ENCODE results near the gene SLIT1. TPM values are rescaled to one million over a fixed set of nuclear protein-coding genes. Genes with fewer than 3 reads are reported as not detected.
A peak's percentile ranks its signal among the peaks of the same experiment; 100 is the strongest.

SLIT1 gene
- total RNA-seq, 6 experiments from 2014 or later, result 0.04 to 0.29 (median 0.12) TPM; not detected in 1

- Histone ChIP-seq H3K4me3 (no peak overlapping the region), H3K36me3 (no peaks in the 10 kb centered on the region), H3K9me3 (no peaks in the 10 kb centered on the region), H3K27me3 (no peaks in the 10 kb centered on the region), H3K27ac (no peak overlapping the region), H3K4me1 (no peaks in the 10 kb centered on the region)
- intact Hi-C loops (cut with DNase I), result no loop called here
- whole genome bisulfite sequencing (ENCODE audit: insufficient coverage, low coverage, low lambda C conversion rate, missing lambda C conversion rate), result 53% methylated on average over 5 of the region's 5 CpGs
- TF ChIP-seq CTCF (IDR thresholded peaks at IDR 0.05) (no peak), POLR2A (IDR thresholded peaks at IDR 0.05) (no peak)
- no peak for ATAC-seq
- DNase-seq, result no peak
These were observed 7.7 kb downstream of the SLIT1 start for GRCh38 chr10:97178074-97178473.

GRCh38 chr10:97176226-97176625 is 9.5 kb downstream of the SLIT1 start:
- Histone ChIP-seq H3K36me3 (no peaks in the 10 kb centered on the region), H3K4me1 (no peaks in the 10 kb centered on the region), H3K4me3 (no peak overlapping the region), H3K9me3 (no peaks in the 10 kb centered on the region), H3K27me3 (no peaks in the 10 kb centered on the region), H3K27ac (no peak overlapping the region)
- ATAC-seq (no peak), DNase-seq (peak in 1 of 3 donors; percentile 14)
- WGBS (ENCODE audit: insufficient coverage, low coverage, low lambda C conversion rate, missing lambda C conversion rate), result 50% methylated on average over 2 of the region's 5 CpGs
- intact Hi-C loops (cut with DNase I), result no loop called here
- TF ChIP-seq CTCF (IDR thresholded peaks at IDR 0.05), result no peak
- TF ChIP-seq POLR2A (IDR thresholded peaks at IDR 0.05), result no peak

GRCh38 chr10:97175586-97175985 is 10.2 kb downstream of the SLIT1 start:
- Histone ChIP-seq H3K9me3 (no peaks in the 10 kb centered on the region), H3K27me3 (no peaks in the 10 kb centered on the region), H3K4me1 (no peaks in the 10 kb centered on the region), H3K27ac (no peak overlapping the region), H3K4me3 (no peak overlapping the region), H3K36me3 (no peaks in the 10 kb centered on the region)
- intact Hi-C loops (cut with DNase I), result no loop called here
- ATAC-seq, result peak in 1 of 4 donors; percentile 14
- WGBS (ENCODE audit: insufficient coverage, low coverage, low lambda C conversion rate, missing lambda C conversion rate), result 94% methylated on average over 3 of the region's 4 CpGs
- peak in 1 of 3 donors; percentile 32 for DNase-seq
- TF ChIP-seq CTCF (IDR thresholded peaks at IDR 0.05) (no peak), POLR2A (IDR thresholded peaks at IDR 0.05) (no peak)

DNA sequence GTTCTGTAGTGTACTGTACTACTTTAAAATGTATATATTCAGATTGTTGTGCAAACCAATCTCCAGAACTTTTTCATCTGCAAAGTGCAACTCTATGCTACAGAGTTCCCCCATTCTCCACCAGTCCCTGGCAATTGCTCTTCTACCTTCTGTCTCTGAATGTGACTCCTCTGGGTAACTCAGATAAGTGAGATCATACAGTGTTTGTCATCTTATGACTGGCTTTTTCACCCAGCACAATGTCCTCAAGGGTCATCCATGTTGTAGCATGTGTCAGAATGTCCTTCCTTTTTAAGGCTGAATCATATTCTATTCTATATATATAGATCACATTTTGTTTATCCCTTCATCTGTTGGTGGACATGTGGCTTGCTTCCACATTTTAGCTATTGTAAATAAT is 10.8 kb downstream of the SLIT1 start:
- no peaks in the 10 kb centered on the region for H3K27me3 ChIP-seq
- no peaks in the 10 kb centered on the region for H3K4me1 ChIP-seq
- no peaks in the 10 kb centered on the region for H3K9me3 ChIP-seq
- intact Hi-C loops (cut with DNase I), result no loop called here
- ATAC-seq (no peak), DNase-seq (no peak)
- H3K4me3 ChIP-seq, result no peak overlapping the region
- H3K36me3 ChIP-seq, result no peaks in the 10 kb centered on the region
- TF ChIP-seq CTCF (IDR thresholded peaks at IDR 0.05) (no peak), POLR2A (IDR thresholded peaks at IDR 0.05) (no peak)
- no peak overlapping the region for H3K27ac ChIP-seq

DNA sequence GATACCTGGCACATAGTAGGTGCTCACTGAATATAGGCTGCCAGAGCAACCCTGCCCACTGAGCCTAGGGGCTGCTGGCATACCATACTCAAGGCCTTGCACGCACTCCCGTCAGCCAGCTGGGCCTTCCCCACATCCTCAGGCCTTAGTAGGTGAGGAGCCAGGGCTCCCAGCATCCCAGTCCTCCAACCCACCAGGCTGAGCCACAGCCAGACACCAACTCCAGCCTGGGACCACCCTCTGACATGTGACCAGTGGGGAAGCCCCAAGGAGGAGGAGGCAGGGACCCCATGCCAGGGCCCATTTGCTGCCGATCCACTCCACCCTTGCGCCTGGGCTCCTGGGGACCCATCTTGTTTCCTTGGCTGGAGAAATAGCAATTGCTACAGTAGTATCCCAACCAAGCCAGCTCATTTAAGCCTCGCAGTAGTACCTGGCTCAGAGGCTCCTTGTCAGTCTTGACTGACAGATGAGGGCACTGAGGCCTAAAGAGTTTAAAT is 11.4 kb downstream of the SLIT1 start:
- no peak for TF ChIP-seq POLR2A (IDR thresholded peaks at IDR 0.05)
- H3K4me1 ChIP-seq, result no peaks in the 10 kb centered on the region
- H3K9me3 ChIP-seq, result no peaks in the 10 kb centered on the region
- H3K36me3 ChIP-seq, result no peaks in the 10 kb centered on the region
- 83% methylated on average over 1 of the region's 5 CpGs for WGBS (ENCODE audit: insufficient coverage, low coverage, low lambda C conversion rate, missing lambda C conversion rate)
- H3K27ac ChIP-seq, result no peak overlapping the region
- H3K27me3 ChIP-seq, result no peaks in the 10 kb centered on the region
- H3K4me3 ChIP-seq, result no peak overlapping the region
- ATAC-seq (peak in 1 of 4 donors; percentile 12), DNase-seq (peak in 1 of 3 donors; percentile 26)
- intact Hi-C loops (cut with DNase I), result no loop called here
